K562 (cell line): ENCODE data around the gene BLID. TPM values are rescaled to one million over a fixed set of nuclear protein-coding genes. Genes with fewer than 3 reads are reported as not detected.

Experiments used
- ATAC-seq: fragments of 200-7000 bp; cut with Tn5 transposase; 3 replicates; pipeline ENCODE4 v1.9.1; 2020; ENCODE audit warnings: moderate library complexity
- BruUV-seq: library from RNA; stranded (reverse); fragments of 400-500 nt; replicated peaks from 2 replicates; lab custom pipeline; 2021; lab: Mats Ljungman, UMichigan
- CTCF ChIA-PET: fragments of 300-600 bp; formaldehyde crosslinking; extraction: SDS; loops from one replicate; lab custom pipeline; 2021; ENCODE audit warnings: low intra/inter-chr PET ratio; lab: Yijun Ruan, JAX
- POLR2A ChIA-PET: fragments of 300-600, 350-650 bp; sonication (Branson Sonifier 250); formaldehyde crosslinking; extraction: SDS; loops from one replicate; lab custom pipeline; 2021; ENCODE audit warnings: antibody characterized with exemption, inconsistent platforms; lab: Yijun Ruan, JAX
- DNase-seq, 4 experiments: peaks; one replicate each; pipeline versions ENCODE4 v3.0.0 to v3.0.0-alpha.2; 2011 to 2018; ENCODE audit warnings: low spot score in 3 of 4, mixed read lengths in 3 of 4; ENCODE audit errors: extremely low read depth in 1 of 4
- FAIRE-seq: peaks from 2 replicates; lab custom pipeline; 2011; peaks lifted over from hg19 to GRCh38; lab: Jason Lieb, UNC
- H2AFZ ChIP-seq: 2 replicates; pipeline ENCODE4 v1.6.0; 2011; ENCODE audit warnings: low read depth, low read length, control low read depth, inconsistent platforms
- H3K27ac ChIP-seq: fragments of 200-600 bp; 3 replicates; pipeline ENCODE4 v1.8.0; 2011; ENCODE audit warnings: low read depth, mild to moderate bottlenecking, control low read depth, inconsistent platforms, low read length, moderate library complexity, mixed read lengths; ENCODE audit errors: extremely low read depth
- H3K27me3 ChIP-seq, 2 experiments: fragments of 300-600 bp in 1 of 2; 2 replicates in 1 of 2; 3 replicates in 1 of 2; pipeline versions ENCODE4 v1.6.0 to v1.8.0; 2011; ENCODE audit warnings: inconsistent platforms in 2 of 2, low read length in 2 of 2, mild to moderate bottlenecking in 1 of 2, mixed read lengths in 1 of 2, moderate library complexity in 1 of 2; ENCODE audit not compliant: control insufficient read depth in 2 of 2, insufficient read depth in 2 of 2
- H3K36me3 ChIP-seq: fragments of 300-600 bp; 3 replicates; pipeline ENCODE4 v1.8.0; 2011; ENCODE audit warnings: mild to moderate bottlenecking, low read length, inconsistent platforms; ENCODE audit not compliant: control insufficient read depth, insufficient read depth
- H3K4me1 ChIP-seq, 2 experiments: fragments of 200-600 bp in 1 of 2; replicated peaks in 1 of 2; 2 replicates in 1 of 2; 3 replicates in 1 of 2; pipeline versions ENCODE4 v1.5.1 to v1.8.0; 2011; ENCODE audit warnings: inconsistent platforms in 2 of 2, low read length in 2 of 2, mild to moderate bottlenecking in 1 of 2, mixed read lengths in 1 of 2, moderate library complexity in 1 of 2; ENCODE audit not compliant: control insufficient read depth in 2 of 2, insufficient read depth in 2 of 2
- H3K4me2 ChIP-seq: 2 replicates; pipeline ENCODE4 v1.6.1; 2011; ENCODE audit warnings: low read length, control low read depth, inconsistent platforms, mixed read lengths; ENCODE audit not compliant: insufficient read depth
- H3K4me3 ChIP-seq: fragments of 200-600 bp; sonication (generic), shearing (Covaris generic); 2 replicates; pipeline ENCODE4 v1.5.1; 2016; ENCODE audit warnings: control low read depth, inconsistent platforms
- H3K79me2 ChIP-seq: fragments of 200-600 bp; 3 replicates; pipeline ENCODE4 v1.8.0; 2011; ENCODE audit warnings: low read length, inconsistent platforms; ENCODE audit not compliant: control insufficient read depth, insufficient read depth
- H3K9ac ChIP-seq, 2 experiments: 2 replicates each; pipeline versions ENCODE4 v1.6.0 to v1.6.1; 2011; ENCODE audit warnings: low read depth in 2 of 2, low read length in 2 of 2, control low read depth in 1 of 2, inconsistent platforms in 1 of 2, mild to moderate bottlenecking in 1 of 2, mixed read lengths in 1 of 2; ENCODE audit not compliant: insufficient read depth in 1 of 2
- H3K9me1 ChIP-seq: one replicate; pipeline ENCODE4 v1.6.0; 2011; ENCODE audit warnings: inconsistent platforms, mild to moderate bottlenecking, low read length, moderate library complexity; ENCODE audit not compliant: control insufficient read depth, insufficient read depth
- H3K9me3 ChIP-seq: replicated peaks from 2 replicates; pipeline ENCODE4 v1.5.1; 2011; ENCODE audit warnings: low read depth, low read length, inconsistent platforms; ENCODE audit not compliant: control insufficient read depth, insufficient read depth
- H4K20me1 ChIP-seq: replicated peaks from 2 replicates; pipeline ENCODE4 v1.6.1; 2011; ENCODE audit warnings: low read length, inconsistent platforms, mixed read lengths; ENCODE audit not compliant: control insufficient read depth, insufficient read depth
- ADNP ChIP-seq: fragments of 200-800 bp; sonication (Bioruptor generic); IDR thresholded peaks from 2 replicates; pipeline ENCODE4 v1.6.1; 2016; ENCODE audit warnings: missing genetic modification characterization, missing compliant biosample characterization
- CCNT2 ChIP-seq: IDR thresholded peaks from 2 replicates; pipeline ENCODE4 v1.6.1; 2011; ENCODE audit warnings: borderline replicate concordance, low read depth, mild to moderate bottlenecking, moderate library complexity, mixed read lengths, low read length; ENCODE audit not compliant: insufficient read length; ENCODE audit errors: extremely low read depth
- MTA2 ChIP-seq: fragments of 450-650 bp; IDR thresholded peaks from 2 replicates; pipeline ENCODE4 v1.6.1; 2016; ENCODE audit warnings: low read depth
- REST ChIP-seq, 2 experiments: fragments of 450-650 bp; formaldehyde crosslinking in 1 of 2; IDR thresholded peaks; 2 replicates each; pipeline versions ENCODE4 v1.4.0 to v1.6.1; 2014 to 2020; ENCODE audit warnings: mild to moderate bottlenecking in 2 of 2, borderline replicate concordance in 1 of 2, low read depth in 1 of 2
- RNF2 ChIP-seq: sonication (generic); IDR thresholded peaks from 2 replicates; pipeline ENCODE4 v1.6.1; 2016
- SREBF1 ChIP-seq: fragments of 150-350 bp; IDR thresholded peaks from 2 replicates; pipeline ENCODE4 v1.6.1; 2014; ENCODE audit warnings: antibody characterized with exemption, low read depth, low read length, borderline replicate concordance
- XRCC3 ChIP-seq: fragments of 450-650 bp; IDR thresholded peaks from 2 replicates; pipeline ENCODE4 v1.6.1; 2017; ENCODE audit warnings: mild to moderate bottlenecking, moderate library complexity
- ZC3H11A ChIP-seq: IDR thresholded peaks from 2 replicates; pipeline ENCODE4 v1.6.1; 2012; ENCODE audit warnings: low read depth, low read length, improper control_type of control experiment
- WGBS: fragments of 100-300 bp; shearing (Covaris generic); methylation state at CpG from one replicate; pipeline ENCODE4 v1.1.6; 2016; ENCODE audit warnings: low coverage, mixed read lengths; ENCODE audit not compliant: insufficient coverage; ENCODE audit errors: missing lambda C conversion rate; 5-methylcytosine and 5-hydroxymethylcytosine counted together
- in situ Hi-C: fragments of 300-500 bp; cut with MboI; formaldehyde crosslinking; loops from 4 replicates; pipeline ENCODE4 v1.15.0; 2018; ENCODE audit warnings: inconsistent platforms, mixed read lengths
- intact Hi-C: fragments of 100-400 bp; cut with micrococcal nuclease; formaldehyde crosslinking; loops from 2 replicates; pipeline ENCODE4 v1.14.2; 2022
- polyA plus RNA-seq, 8 experiments: library from polyadenylated mRNA; depleted of rRNA in 4 of 8; stranded (reverse) in 5 of 8; unstranded in 3 of 8; fragments of >200 nt; fragmentation: Nextera tagmentation in 2 of 8; fragmentation: Illumina TruSeq in 1 of 8; extraction: Ambion mirVana in 2 of 8; extraction: Trizol in 1 of 8; gene quantifications; 2 replicates each; pipeline versions ENCODE4 v1.2.1 to v1.2.3, GENCODE V29; 2011 to 2014; ENCODE audit warnings: inconsistent platforms in 1 of 8, missing spikeins in 1 of 8
- total RNA-seq, 7 experiments: library from RNA; depleted of rRNA in 6 of 7; stranded (reverse); fragments of >200 nt in 6 of 7; fragmentation: Illumina TruSeq in 2 of 7; extraction: Trizol in 2 of 7; gene quantifications; 2 replicates each; pipeline versions ENCODE4 v1.2.1 to v1.2.3, GENCODE V29; 2011 to 2021; ENCODE audit warnings: low replicate concordance in 1 of 7

BLID gene
- total and polyA plus RNA-seq, 9 of the 15 experiments (the other 6 are each of a cell fraction or from before 2014, with no cell fraction given): not detected

GRCh38 chr11:122145715-122146274 lies 29.8 kb upstream of the BLID start:
- DNase-seq (no peak), ATAC-seq (no peak), FAIRE-seq (no peak)
- TF ChIP-seq MTA2 (no peak), ZC3H11A (no peak), CCNT2 (no peak), RNF2 (no peak), ADNP (tag) (no peak), XRCC3 (no peak)
- Histone ChIP-seq H2AFZ (no peak overlapping the region), H3K27ac (no peak overlapping the region), H3K9me3 (no peaks in the 10 kb centered on the region), H3K36me3 (no peaks in the 10 kb centered on the region), H3K79me2 (no peaks in the 10 kb centered on the region), H3K9me1 (no peaks in the 10 kb centered on the region), H3K4me3 (no peak overlapping the region), H3K4me2 (no peak overlapping the region), H3K27me3 (no peaks in the 10 kb centered on the region), H3K4me1 (no peaks in the 10 kb centered on the region), H3K9ac (no peak overlapping the region), H4K20me1 (no peaks in the 10 kb centered on the region)
- intact Hi-C loops: no loop called here
- ChIA-PET CTCF (no interaction called here), POLR2A (no interaction called here)
- in situ Hi-C loops: no loop called here
- no TSS peak for BruUV-seq

DNA sequence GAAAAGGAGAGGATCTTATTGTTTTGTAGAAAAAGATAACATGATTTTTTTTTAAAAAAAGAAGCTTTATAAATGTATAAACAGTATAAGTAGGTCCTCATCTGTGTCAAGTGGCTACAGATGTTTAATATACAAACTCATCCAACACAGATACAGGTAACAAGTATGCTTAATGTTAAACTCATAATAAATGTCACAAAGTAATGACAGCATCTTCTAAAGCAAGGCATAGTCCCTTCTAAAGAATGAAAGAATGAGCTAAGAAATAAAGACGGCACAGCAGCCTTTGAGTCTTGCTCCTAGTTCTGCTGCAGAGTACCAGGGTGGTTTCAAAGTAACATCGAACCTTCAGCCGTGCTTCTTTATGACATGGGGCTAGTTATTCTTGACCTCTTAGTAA lies 28.7 kb upstream of the BLID start:
- Histone ChIP-seq H3K79me2 (no peaks in the 10 kb centered on the region), H3K4me1 (no peaks in the 10 kb centered on the region), H3K4me2 (no peak overlapping the region), H3K9me3 (no peaks in the 10 kb centered on the region), H3K27ac (no peak overlapping the region), H3K4me3 (no peak overlapping the region), H3K9me1 (no peaks in the 10 kb centered on the region), H3K9ac (no peak overlapping the region), H3K36me3 (no peaks in the 10 kb centered on the region), H3K27me3 (no peaks in the 10 kb centered on the region), H4K20me1 (no peaks in the 10 kb centered on the region), H2AFZ (no peak overlapping the region)
- ATAC-seq: no peak
- POLR2A ChIA-PET: interaction anchor here (0.7 kb wide), 1 partner anchor 1553 kb away, joined by 5 read pairs; no protein-coding TSS in a partner anchor
- FAIRE-seq: no peak
- in situ Hi-C loops (no loop called here), intact Hi-C loops (no loop called here)
- CTCF ChIA-PET: no interaction called here
- no peak for DNase-seq
- BruUV-seq: no TSS peak
- 0% methylated on average over 3 of the region's 3 CpGs for WGBS
- TF ChIP-seq SREBF1: no peak
- no peak for TF ChIP-seq REST (IDR thresholded peaks at IDR 0.05; ENCODE audit: borderline replicate concordance)
- no peak for TF ChIP-seq REST (CRISPR knock-in tag; IDR thresholded peaks at IDR 0.05; ENCODE audit: low read depth)
